ENCODE data around the gene NFXL1. TPM values are rescaled to one million over a fixed set of nuclear protein-coding genes. Genes with fewer than 3 reads are reported as not detected.
A peak's percentile ranks its signal among the peaks of the same experiment; 100 is the strongest.
"Not testable (repeated sequence)": the region's sequence is repeated elsewhere in the genome, so short reads cannot be mapped to it uniquely, and the experiment has no call there.

Gene NFXL1
- 3.8 TPM for total RNA-seq
- long read RNA-seq, partial matches to known transcripts = 3 of 6 reads
- long read RNA-seq, other reads (novel, unspliced or antisense) = 2 of 6 reads

DNA sequence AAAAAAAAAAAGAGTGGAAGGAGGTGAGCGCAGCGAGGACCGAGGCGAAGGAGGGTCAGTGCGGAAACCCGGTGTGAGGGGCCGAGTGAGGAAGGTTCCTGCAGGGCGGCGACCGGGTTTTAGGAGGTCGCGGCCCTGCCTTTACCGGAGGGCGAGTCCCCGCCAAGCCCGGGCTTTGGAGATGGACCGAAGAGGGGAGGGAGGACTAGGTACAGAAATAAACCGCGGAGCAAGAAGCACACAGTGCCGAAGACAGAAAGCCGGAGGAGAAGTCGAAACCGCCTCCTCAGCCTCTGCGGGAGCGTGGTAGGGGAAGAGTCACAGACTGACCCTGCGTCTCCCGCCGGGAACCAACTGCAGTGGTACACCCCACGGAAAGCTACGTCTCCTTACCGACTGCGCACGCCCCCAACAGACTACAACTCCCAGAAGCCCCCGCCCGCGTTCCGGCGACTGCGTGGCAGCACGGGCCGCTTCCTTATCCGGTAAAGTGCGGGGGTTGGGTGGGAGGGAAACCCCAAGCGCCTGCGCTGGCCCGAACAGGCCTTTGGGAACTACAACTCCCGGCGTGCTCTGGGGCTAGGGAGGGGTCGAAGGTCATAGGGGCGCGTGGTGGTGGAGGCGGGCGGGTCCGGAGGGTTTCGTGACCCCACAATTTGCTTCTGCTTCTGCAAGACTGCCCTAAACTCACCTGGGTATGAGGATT is at the start of gene NFXL1:
NFXL1 (minus strand) TSS at position 364 of the 706 bp plus-strand sequence. CDS start 380 bp downstream, outside the sequence.
- intact Hi-C loops (cut with DNase I) = no loop called here
- peak; percentile 99 for ATAC-seq (ENCODE audit: poor library complexity)
- peak; percentile 99 for DNase-seq

DNA sequence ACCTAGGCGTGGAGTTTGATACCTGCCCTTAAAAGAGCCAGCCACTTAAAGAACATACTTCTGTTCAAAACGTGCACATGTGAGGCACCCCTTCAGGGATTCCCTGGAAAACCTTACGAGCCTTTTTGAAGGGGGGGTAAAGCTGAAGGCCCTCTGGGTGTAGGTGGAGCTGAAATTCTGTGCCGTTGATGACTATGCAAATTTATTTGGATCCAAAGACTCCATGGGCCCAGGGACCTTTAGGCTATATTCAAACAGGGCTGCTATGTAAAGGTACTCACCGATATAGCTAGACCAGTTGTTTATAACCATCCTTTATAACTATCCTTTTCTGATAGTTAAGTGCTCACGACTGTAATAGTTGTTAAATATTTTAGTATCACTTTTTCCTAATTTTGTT is 40.3 kb upstream of the NFXL1 start:
- intact Hi-C loops (cut with DNase I) = no loop called here
- ATAC-seq (ENCODE audit: poor library complexity) = no peak
- DNase-seq = no peak

DNA sequence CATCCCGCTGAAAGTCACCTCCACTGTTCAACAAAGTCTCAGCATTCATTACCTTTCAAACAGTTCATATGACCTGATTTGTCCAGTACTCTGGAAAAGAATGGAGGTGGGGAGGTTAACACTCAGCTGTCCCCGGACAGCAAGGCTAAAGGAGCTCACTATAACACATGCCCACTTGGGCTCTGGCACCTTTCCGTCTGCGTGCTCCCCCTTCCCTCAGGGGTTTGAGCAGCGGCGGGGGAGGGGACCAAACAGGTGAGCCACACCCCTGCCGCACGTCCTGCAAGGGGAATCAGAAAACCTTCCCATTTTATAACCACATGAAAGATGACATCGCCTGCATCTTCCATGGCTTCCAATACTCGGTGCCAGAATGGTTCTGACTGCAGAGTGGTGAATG is 39.9 kb upstream of the NFXL1 start:
- intact Hi-C loops (cut with DNase I) = no loop called here
- ATAC-seq (ENCODE audit: poor library complexity) (no peak), DNase-seq (no peak)

DNA sequence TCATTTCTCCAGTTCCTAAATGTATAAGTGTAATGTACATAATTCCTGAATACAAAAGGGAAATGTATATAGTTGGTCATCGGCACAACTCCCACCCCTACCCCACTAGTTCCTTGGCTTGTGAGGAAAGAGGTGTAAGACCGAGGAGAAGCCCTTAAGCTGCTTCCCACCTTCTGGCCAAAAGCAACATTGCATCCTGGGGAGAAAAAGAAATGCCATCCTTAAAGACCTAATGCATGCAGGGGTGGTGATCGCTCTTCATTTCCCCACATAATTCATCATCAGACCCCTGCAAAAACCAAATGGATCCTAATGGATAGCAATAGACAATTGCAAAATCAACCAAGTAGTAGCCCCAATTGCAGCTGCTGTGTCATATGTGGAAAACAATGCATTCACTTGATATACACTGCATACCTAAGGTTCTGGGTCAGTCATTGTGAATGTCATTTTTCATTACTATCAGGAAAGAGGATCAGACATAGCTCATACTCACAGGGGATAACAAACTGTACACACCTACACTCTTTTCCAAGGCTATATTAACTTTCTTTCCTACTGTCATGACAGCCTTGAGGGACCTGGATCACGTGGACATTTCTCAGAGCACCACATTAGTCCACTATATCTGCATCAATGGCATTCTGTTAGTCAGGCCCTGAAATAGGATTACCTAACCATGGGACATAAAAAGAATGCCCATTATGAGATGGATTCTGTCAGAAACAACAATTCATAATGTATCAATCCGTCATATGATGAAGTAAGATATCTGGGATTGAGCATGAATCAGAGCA is 31.7 kb upstream of the NFXL1 start:
- DNase-seq (no peak), ATAC-seq (ENCODE audit: poor library complexity) (no peak)
- intact Hi-C loops (cut with DNase I) = no loop called here

DNA sequence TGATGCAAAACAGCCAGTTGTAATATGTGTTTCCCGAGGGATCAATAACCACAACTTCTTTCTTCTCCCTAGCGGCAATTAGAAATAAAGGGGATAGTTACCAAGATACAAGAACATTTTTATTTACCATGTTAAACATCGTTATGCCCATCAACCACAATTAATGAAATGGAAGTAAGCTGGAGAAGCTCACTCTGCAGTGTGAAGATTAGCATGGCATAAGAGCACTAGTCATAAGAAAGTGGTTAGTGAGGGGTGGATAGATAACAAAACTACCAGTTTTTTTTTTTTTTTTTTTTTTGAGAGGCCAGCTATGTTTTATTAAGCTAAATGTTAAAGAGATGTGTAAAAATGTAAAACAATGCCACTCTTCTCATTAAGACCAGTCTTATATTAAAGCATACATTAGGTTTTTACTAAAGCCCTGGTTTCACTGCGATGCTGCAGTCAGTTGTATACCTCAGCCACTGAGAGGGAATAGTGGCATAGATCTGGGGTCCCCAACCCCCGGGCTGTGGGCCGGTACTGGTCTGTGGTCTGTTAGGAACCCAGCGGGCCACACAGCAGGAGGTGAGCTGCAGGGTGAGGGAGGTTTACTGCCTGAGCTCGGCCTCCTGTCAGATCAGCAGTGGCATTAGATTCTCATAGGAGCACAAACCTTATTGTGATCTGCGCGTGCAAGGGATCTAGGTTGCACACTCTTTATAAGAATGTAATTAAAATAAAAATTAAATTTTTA is 27.9 kb upstream of the NFXL1 start:
- no peak for ATAC-seq (ENCODE audit: poor library complexity)
- DNase-seq = no peak
- intact Hi-C loops (cut with DNase I) = no loop called here

DNA sequence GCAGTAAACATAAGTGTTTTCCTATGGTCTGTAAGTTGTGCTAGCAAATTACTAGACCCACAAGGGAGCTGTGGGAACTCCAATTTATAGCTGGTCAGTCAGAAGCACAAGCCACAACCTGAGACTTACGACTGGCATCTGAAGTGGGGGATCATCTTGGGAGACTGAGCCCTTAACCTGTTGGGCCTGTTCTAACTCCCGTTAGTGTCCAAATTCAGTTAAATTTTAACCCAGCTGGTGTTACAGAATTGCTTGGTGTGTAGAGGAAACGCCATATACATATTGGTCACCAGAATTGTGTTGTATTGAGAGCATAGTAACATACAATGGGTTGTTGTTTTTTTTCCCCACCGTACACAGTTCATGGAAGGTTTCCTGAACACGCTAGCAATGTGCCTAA is 25.1 kb upstream of the NFXL1 start:
- no peak for DNase-seq
- no peak for ATAC-seq (ENCODE audit: poor library complexity)
- intact Hi-C loops (cut with DNase I) = no loop called here

DNA sequence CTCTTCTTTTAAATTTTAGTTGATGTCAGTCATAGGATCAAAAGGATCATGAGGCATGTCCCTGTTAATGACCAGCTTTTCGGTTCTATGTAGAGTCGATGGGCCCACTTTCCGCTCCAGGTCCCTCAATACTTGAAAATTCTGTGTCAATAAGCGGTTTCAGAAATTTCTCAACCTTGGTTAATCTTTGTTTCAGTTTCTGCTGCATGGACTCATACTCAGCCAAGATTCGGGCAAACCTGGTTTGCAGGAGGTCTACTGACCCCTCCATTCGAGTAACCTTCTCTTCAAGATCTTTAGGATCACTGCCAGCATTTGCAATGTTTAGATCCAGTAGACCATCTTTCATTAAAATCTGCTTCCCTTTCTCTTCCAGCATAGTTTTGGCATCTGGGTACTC is 22.0 kb upstream of the NFXL1 start:
- DNase-seq (no peak), ATAC-seq (ENCODE audit: poor library complexity) (no peak)
- intact Hi-C loops (cut with DNase I) = no loop called here

DNA sequence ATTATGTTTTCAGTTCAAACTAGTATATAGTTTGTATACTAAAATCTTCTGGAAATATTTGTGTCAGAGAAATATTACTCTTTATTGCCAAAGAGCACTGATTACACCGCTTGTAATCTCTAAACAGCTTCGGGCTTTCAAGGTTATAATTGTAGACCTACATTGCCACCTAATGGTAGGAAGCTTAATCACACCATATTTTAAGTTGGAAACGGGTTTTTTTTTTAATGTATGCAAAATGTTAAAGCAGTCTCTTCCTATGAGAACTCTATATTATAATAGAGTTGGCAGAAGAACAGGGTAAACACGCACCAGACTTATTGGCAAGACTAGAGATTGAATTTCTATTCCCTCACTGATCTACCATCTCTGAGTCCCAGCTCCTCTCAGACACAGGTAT is 19.5 kb upstream of the NFXL1 start:
- intact Hi-C loops (cut with DNase I) = loop anchor here (5.0 kb wide), 1 partner anchor 267 kb away; no protein-coding TSS in a partner anchor
- no peak for DNase-seq
- peak; percentile 65 for ATAC-seq (ENCODE audit: poor library complexity)

DNA sequence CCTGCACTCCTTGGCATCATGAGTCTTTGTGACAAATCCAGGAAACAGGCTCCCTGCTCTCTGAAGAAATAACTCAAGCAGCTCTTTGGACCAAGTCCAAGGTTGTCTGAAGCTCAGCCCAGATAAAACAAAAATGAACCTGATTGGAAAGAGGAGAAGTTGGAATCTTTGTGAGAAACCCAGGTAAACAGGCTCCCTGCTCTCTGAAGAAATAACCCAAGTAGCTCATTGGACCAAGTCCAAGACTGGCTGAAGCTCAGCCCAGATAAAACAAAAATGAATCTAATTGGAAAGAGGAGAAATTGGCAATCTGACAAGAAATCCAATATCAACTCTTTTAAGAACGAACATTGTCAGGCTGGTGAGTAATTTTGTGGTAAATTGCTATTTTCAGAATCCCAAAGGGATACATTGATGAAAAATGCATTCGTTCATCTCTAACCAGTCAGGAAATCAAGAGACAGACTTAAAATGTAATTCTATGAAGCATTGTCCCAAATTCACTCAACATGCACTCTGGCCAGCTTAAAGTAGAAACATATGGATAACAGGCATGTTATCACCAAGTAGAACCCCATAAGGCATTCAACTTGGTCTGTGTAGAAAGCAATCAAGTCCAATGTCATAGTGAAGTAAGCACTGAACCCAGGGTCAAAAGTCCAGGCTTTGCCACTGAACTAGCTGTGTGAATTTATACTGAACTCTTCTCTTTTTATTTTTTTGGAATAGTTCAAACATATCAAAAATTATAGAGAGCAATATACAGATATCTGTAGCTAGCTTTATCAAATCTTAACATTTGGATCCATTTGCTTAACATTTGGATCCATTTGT is 16.8 kb upstream of the NFXL1 start:
- intact Hi-C loops (cut with DNase I) = loop anchor here (5.0 kb wide), 1 partner anchor 264 kb away; no protein-coding TSS in a partner anchor
- no peak for DNase-seq
- no peak for ATAC-seq (ENCODE audit: poor library complexity)

DNA sequence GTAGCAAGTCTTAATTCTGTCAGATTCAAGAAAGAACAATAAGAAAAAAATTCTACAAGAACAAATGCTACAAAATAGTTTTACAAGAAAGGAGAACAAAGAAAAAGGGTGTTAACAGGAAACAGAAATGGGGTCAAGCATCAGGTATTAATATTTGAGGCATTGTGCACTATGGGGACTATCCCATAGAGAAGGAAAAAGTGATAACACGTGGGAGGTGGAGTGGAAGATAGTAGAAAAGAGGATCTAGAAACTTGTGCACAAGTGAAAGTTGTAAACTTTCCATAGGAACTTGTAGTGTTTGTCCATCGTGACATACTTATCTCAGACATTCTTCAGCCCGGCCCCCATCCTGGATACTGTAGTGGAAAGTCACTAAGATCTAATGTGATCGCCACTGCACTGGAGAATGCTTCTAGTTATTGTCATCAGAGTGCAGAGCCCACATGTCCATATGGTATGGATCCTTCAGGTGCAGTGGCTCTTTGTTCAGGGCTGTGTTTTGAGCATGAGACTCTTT is 15.4 kb upstream of the NFXL1 start:
- intact Hi-C loops (cut with DNase I) = loop anchor here (5.0 kb wide), 2 partner anchors 158 to 262 kb away; no protein-coding TSS in a partner anchor
- no peak for ATAC-seq (ENCODE audit: poor library complexity)
- no peak for DNase-seq

DNA sequence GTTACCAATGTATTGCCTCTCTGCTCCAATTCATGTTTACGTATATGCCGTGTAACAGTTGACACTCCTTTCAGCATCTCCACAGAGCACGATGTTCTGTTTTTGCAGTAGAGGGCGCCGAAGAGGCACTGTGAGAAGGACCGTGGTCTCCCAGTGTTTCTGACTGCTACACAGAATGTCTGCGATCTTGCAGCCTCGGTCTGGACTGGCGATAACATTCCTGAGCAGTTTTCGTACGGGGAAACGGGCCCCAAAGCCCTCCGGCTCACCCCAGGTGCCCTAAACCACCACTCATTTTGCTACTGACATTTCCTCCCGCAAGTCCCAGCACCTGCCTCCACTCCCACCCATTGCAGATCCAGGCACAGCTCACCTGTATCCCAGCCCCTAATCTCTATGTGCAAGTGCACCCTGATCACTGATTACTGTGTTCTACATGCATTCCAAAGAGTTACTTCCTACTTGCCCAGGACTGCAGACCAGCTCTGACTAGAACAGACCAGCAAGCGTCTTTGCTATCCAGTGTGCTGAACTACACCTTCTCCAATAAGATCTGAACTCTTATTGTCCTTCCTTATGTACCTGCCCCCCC is 12.4 kb upstream of the NFXL1 start:
- DNase-seq (no peak), ATAC-seq (ENCODE audit: poor library complexity) (peak; percentile 88)
- intact Hi-C loops (cut with DNase I) = loop anchor here (5.0 kb wide), 1 partner anchor 161 kb away; no protein-coding TSS in a partner anchor

DNA sequence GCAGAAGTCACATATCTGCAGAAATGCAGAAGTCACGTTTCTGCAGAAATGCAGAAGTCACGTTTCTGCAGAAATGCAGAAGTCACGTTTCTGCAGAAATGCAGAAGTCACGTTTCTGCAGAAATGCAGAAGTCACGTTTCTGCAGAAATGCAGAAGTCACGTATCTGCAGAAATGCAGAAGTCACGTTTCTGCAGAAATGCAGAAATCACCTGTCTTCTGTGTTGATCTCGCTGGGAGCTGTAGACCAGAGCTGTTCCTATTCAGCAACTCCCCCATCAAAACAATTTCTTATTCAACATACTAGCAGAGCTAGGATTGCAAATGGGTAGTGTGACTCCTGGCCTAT is 8.9 kb upstream of the NFXL1 start:
- intact Hi-C loops (cut with DNase I); ATAC-seq (ENCODE audit: poor library complexity); DNase-seq: not testable (repeated sequence)

DNA sequence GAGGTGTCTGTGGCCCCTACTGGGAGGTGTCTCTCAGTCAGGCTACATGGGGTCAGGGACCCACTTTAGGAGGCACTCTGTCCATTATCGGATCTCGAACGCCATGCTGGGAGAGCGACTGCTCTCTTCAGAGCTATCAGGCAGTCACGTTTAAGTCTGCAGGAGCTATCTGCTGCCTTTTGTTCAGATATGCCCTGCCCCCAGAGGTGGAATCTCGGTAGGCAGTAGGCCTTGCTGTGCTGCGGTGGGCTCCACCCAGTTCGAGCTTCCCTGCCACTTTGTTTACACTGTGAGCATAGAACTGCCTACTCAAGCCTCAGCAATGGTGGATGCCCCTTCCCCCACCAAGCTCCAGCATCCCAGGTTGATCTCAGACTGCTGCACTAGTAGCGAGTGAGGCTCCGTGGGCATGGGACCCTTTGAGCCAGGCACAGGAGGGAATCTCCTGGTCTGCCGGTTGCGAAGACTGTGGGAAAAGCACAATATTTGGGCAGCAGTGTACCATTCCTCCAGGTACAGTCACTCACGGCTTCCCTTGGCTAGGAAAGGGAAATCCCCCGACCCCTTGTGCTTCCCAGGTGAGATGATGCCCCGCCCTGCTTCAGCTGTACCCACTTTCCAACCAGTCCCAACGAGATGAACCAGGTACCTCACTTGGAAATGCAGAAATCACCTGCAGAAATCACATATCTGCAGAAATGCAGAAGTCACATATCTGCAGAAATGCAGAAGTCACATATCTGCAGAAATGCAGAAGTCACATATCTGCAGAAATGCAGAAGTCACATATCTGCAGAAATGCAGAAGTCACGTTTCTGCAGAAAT is 8.3 kb upstream of the NFXL1 start:
- ATAC-seq (ENCODE audit: poor library complexity); intact Hi-C loops (cut with DNase I); DNase-seq: not testable (repeated sequence)

DNA sequence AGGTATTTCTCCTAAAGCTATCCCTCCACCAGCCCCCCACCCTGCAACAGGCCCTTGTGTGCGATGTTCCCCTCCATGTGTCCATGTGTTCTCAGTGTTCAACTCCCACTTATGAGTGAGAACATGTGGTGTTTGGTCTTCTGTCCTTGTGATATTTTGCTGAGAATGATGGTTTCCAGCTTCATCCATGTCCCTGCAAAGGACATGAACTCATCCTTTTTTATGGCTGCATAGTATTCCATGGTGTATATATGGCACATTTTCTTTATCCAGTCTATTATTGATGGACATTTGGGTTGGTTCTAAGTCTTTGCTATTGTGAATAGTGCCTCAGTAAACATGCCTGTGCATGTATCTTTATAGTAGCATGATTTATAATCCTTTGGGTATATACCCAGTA is 2.8 kb upstream of the NFXL1 start:
- ATAC-seq (ENCODE audit: poor library complexity); DNase-seq; intact Hi-C loops (cut with DNase I): not testable (repeated sequence)

DNA sequence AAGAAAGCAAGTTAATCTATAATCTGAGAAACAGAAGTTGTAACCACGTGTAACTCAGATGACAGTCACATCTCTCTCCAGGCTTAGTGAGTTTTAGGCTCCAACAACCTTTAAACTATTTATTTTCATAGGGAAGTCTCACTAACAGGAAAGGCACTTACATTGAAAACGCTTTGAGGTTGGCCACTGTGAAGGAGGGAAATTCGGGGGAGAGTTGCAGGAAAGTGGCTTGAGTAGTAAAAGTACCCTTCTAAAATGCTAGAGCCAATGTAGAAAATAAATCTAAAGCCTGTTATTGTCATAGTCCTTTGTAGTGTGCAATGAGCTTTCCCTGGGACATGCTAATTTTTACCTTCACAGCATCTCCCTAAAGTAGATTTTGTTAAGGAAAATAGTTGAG is 995 bp upstream of the NFXL1 start:
- ATAC-seq (ENCODE audit: poor library complexity) = no peak

DNA sequence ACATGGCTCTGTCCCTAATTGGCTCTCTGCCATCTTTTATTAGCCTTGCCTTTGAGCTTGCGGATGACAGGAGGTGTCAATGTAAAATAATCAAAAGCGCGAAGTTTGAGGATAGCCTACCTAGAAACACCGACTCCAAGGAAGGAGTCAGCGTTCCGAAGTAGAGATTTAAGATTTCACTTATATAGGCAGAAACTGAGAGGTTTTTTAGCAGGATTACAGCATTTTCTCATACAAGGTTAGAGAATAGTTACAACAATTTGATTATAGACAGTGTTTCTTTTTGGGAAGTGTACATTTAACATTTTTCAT is 499 bp upstream of the NFXL1 start:
- DNase-seq (no peak), ATAC-seq (ENCODE audit: poor library complexity) (no peak)
- intact Hi-C loops (cut with DNase I) = no loop called here

More for the DNA sequence above, 995 bp upstream of the NFXL1 start:
- no peak for DNase-seq
- intact Hi-C loops (cut with DNase I) = no loop called here

DNA sequence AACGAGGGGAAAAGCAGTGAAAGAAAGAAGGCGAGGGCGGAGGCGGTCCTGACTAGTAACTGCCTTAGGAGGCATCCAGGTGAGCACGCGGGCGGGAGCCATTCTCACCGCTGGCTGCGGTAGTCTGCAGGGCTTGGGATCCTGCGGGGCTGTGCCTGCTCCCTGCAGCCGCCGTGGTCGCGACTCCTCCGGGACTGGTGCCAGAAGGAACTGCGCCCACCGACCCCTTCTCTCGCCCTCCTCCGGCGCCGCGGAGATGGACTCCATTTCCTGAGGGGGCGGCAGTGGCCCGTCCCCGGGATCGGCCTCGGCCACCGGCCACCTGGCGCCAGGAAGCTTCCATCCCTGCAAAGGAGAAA is 543 bp downstream of the NFXL1 start:
- peak; percentile 63 for DNase-seq
- ATAC-seq (ENCODE audit: poor library complexity) = peak; percentile 52
- intact Hi-C loops (cut with DNase I) = no loop called here

All from Right ventricle myocardium superior (tissue), 1 donor.